Activated CD8-positive, alpha-beta memory T cell treated with anti-CD3 and anti-CD28 coated beads, Interleukin-2, amount 50 U/mL, for 48 hours (primary cell): ENCODE results near the gene KRTAP3-2.
"Not testable (repeated sequence)": the region's sequence is repeated elsewhere in the genome, so short reads cannot be mapped to it uniquely, and the experiment has no call there.

Experiments
- DNase-seq: peaks from one replicate; pipeline ENCODE4 v3.0.0-alpha.2; 2020

KRTAP3-2 gene

DNA sequence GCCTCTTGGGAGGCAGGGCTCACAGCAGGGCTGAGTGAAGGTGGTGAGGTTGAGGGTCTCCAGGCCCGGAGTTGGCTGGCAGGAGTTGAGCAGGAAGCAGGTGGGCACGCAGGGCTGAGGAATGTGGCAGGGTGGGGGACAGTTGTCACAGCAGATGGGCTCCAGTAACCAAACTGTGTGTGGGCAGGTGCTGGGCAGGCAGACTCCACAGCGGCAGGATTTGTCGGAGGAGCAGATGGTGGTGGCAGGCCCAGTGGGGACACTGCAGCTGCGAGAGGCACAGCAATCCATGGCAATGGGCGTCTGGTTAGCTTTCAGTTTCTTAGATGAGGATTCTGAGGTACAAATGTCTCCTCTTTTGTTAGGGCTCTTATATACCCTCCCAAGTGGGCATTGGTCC is at the start of gene KRTAP3-2:
KRTAP3-2 (minus strand) TSS at position 344 of the 400 bp plus-strand sequence; CDS start at position 291, 53 bp downstream.
- not testable (repeated sequence) for DNase-seq

DNA sequence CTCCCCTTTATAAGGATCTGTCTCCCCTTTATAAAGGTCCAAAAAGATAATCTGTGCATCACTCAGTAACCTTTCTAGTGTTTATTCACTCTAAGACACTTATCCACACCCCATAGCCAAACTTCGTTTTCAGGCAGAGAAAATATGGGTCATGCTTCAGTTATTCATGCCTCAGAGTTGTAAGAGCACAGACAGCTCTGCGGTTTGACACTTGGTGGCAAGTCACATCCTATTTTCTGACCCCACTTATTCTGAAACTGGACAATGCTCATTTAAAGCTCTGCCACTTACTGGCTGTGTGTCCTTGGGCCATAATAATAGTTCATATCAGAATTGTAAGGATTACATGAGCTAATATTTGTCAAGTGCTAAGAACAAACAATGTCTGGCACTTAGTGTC is 49.4 kb upstream of the KRTAP3-2 start:
- no peak for DNase-seq

DNA sequence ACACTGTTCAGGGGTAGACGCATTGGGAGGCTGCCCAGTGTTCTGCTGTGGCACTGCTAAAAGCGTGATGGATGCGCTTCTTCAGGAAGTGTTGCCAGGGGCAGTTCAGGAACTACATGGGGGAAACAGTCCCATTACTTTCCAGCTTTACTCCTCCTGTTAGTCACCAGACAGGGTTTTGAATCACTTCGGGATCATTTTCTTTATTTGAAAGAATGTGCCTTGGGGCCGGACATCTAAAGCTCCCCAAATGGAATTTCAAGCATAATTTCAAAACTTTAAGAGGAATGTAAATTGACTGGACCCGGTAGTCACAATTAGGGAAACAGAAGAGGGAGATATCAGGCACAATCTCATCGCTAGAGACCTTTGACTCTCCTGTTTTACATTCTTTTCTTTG is 48.7 kb upstream of the KRTAP3-2 start:
- DNase-seq = no peak

DNA sequence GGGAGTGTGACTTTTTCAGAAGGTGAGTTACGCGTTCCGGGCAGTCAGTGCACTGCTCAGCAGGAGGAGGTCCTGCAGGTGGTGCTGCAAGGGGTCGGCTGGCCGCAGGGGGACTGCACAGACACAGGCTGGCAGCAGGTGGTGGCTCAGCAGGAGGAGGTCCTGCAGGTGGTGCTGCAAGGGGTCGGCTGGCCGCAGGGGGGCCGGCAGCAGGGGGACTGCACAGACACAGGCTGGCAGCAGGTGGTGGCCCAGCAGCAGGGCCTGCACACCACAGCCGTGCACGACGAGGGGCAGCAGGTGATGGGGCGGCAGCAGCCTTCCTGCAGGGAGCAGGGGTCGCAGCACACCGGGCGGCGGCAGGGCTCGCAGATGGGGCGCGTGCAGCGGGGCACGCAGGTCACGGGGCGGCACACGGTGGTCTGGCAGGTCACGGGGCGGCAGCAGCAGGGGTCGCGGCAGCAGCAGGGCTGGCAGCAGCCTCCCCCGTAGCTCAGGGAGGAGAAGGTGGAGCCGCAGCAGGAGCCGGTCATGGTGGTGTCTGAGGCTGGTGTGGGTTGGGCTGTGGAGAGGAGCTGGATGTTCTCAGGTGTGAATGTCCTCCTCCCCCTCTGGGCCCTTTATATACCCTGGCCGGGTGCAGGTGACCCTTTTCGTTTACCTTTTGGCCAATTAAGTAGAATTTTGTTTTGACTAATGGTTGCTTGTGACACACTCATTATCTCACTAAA is 47.2 kb upstream of the KRTAP3-2 start, which contains the start of gene KRTAP2-1:
KRTAP2-1 (minus strand) TSS at position 582 of the 731 bp plus-strand sequence; CDS start at position 533, 49 bp downstream.
- not testable (repeated sequence) for DNase-seq

DNA sequence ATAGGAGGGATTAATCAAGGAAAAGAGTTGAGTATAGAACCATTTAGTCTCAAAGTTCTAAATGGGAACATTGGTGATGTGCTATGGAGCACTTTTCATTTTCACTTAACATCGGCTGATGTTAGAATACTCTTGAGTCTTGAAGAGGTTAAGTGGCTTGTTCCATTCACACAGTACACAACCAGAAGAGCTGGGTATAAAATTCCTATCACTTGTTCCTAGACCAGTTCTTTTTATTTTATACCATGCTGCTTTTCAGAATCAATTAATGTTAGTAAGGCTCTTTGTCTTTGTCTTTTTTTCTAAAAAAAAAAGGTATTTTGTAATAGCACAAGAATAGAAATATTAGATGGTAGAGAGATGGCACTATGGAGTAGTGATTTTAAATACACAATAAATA is 43.2 kb upstream of the KRTAP3-2 start:
- no peak for DNase-seq

DNA sequence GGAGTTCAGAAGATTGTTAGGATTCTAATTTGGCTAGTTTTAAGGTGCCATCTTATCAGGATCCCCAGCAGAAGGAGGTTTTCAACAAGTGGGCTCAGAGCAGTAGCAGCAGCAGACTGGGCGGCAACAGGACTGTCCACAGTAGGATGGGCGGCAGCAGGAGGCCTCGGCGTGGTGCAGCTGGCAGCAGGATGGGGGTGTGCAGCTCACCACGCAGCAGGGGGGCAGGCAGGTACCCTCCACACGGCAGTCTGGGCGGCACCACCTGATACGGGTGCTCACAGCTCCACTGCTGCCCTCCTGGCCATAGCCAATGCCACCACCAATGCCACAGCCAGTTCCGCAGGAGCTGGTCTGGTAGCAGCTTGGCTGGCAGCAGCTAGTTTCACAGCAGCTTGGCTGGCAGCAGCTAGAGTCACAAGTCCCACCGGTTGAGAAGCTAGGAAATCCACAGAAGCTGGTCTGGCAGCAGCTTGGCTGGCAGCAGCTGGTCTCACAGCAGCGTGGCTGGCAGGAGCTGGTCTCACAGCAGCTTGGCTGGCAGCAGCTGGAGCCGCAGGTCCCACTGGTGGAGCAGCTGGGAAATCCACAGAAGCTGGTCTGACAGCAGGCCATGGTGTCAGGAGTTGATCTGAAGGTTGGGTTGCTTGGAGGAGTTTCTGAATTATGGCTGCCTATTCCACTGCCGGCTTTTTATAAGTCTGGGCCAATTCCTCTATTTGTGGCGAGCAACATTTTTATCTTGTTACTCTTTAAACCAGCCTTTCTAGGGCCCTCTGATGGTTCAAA is 41.3 kb upstream of the KRTAP3-2 start, which contains the start of gene KRTAP1-1:
KRTAP1-1 (minus strand) TSS at position 668 of the 789 bp plus-strand sequence; CDS start at position 615, 53 bp downstream.
- DNase-seq = not testable (repeated sequence)

DNA sequence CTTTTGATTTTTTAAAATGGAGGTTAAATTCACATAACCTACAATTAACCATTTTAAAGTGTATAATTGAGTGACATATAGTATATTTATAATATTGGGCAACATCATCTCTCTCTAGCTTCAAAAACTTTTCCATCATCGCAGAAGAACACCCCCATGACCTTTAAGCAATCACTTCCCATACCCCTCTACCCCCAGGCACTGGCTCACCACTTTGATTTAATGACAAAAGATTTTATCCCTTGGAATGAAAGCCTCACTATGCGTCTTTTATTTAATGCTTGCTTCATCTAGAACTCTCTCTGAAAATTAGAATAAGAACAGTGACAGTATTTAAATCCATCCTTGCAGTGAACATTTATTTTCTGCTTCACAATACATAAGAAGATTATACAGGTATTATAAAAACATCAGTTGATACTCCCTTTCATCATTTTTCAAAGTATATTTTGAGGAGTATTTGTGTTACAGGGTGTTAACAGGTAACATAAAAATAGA is 38.2 kb upstream of the KRTAP3-2 start:
- DNase-seq = no peak

DNA sequence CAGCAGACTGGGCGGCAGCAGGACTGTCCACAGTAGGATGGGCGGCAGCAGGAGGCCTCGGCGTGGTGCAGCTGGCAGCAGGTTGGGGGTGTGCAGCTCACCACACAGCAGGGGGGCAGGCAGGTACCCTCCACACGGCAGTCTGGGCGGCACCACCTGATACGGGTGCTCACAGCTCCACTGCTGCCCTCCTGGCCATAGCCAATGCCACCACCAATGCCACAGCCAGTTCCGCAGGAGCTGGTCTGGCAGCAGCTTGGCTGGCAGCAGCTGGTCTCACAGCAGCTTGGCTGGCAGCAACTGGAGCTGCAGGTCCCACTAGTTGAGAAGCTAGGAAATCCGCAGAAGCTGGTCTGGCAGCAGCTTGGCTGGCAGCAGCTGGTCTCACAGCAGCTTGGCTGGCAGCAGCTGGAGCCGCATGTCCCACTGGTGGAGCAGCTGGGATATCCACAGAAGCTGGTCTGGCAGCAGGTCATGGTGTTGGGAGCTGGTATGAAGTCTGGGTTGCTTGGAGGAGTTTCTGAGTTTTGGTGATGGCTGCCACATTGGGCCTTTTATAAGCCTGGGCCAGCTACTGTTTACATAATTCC is 34.7 kb upstream of the KRTAP3-2 start, which contains the start of gene KRTAP1-3:
KRTAP1-3 (minus strand) TSS at position 529 of the 590 bp plus-strand sequence; CDS start at position 476, 53 bp downstream.
- not testable (repeated sequence) for DNase-seq

DNA sequence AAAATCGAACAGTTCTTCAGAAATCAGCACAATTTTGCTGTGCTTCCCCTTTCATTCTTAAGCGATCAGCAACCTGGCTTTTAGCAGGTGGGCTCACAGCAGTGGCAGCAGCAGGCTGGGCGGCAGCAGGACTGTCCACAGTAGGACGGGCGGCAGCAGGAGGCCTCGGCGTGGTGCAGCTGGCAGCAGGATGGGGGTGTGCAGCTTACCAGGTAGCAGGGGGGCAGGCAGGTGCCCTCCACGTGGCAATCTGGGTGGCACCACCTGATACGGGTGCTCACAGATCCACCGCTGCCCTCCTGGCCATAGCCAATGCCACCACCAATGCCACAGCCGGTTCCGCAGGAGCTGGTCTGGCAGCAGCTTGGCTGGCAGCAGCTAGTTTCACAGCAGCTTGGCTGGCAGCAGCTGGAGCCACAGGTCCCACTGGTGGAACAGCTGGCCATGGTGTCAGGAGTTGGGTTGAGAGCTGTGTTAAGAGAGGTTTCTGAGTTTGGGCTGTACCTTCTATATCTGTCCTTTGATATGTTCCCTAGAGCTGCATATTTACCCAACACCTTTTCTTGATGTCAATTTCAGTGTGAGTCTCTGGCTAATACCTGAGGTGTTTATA is 30.0 kb upstream of the KRTAP3-2 start, which contains the start of gene KRTAP1-4:
KRTAP1-4 (minus strand) TSS at position 563 of the 613 bp plus-strand sequence; CDS start at position 446, 117 bp downstream.
- no peak for DNase-seq

DNA sequence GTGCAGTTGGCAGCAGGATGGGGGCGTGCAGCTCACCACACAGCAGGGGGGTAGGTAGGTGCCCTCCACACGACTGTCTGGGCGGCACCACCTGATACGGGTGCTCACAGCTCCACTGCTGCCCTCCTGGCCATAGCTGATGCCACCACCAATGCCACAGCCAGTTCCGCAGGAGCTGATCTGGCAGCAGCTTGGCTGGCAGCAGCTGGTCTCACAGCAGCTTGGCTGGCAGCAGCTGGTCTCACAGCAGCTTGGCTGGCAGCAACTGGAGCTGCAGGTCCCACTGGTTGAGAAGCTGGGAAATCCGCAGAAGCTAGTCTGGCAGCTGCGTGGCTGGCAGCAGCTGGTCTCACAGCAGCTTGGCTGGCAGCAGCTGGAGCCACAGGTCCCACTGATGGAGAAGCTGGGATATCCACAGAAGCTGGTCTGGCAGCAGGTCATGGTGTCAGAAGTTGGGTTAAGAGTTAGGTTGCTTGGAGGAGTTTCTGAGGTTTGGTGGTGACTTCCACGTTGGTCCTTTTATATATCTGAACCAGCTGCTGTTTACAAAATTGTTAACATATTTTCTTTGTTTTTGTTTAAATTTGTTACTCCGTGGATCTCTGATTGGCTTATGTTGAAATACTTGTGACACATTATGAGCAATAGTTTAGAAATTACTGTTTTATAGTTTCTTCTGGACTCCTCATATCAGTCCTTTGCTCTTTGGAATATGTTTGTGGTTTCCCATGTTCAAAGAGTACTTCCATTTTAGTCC is 27.2 kb upstream of the KRTAP3-2 start, which contains the start of gene KRTAP1-5:
KRTAP1-5 (minus strand) TSS at position 494 of the 757 bp plus-strand sequence; CDS start at position 441, 53 bp downstream.
- DNase-seq = no peak

DNA sequence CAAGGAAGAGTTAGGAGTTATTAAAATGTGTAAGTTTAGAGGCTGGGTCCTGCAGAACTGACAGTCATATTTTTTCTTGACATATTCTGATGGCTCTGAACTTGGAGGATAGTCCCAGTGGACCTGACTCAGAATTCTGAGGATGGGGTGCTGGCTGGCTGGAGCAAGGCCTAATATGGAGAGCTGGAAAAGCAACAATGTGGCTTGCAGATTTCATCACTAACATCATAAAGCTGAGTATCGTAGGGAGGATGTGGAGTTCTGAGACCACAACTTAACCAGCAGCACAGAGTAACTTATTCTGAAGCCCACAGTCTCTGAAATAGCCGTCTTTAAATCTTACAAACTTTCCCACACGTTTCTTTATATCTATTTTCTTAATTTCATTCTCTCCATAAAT is 25.0 kb upstream of the KRTAP3-2 start:
- no peak for DNase-seq

DNA sequence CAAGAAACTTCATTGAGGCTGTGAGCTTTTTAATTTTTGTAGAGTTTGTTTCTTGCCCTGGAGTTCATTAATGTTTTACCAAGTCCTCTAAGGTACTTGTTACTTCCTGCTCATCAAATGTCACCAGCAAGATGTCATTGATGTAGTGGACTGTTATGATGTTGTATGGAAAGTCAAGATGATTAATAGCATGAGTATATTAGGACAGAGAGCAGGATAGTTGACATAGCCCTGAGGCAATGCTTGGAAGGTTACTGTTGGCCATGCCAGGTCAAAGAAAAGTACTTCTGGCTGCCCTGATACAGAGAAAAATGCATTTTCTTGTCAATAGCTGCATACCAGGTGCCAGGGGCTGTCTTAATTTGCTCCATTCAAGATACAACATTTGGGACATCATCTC is 20.6 kb upstream of the KRTAP3-2 start:
- DNase-seq = no peak

DNA sequence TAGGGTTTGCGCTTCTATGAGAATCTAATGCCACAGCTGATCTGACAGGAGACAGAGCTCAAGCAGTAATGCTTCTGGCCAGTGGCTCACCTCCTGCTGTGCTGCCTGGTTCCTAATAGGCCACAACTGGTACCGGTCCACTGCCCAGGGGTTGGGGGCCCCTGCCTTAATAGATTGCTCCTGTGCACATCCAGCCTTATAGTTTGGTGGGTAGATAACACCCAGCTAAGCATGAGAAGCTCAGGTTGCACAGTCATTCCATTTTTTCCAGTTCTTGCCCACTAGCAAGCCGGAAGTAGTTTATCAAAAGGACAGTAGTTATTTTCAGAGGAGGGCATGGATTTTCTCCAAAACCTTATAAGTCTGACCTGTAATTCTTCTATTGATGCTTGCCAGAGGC is 19.7 kb upstream of the KRTAP3-2 start:
- DNase-seq = no peak

DNA sequence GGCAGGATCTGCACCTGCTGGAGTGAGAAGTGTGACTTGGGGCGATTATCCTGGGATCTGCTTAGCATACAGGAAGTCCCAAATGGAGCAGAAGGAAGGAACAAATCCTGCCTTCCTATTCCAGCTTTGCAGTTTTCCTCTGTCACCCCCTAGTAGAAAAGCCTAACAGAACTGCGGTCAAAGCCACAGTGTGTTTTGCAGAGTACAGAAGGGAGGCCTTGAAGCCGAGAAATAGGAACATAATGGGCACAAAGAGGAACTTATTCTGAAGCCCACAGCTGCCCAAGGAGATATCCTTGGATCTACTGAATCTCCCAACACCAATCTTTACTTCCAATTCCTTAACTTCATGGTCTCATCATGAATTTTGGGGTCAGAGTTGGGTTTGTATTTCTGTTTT is 18.8 kb upstream of the KRTAP3-2 start:
- no peak for DNase-seq

DNA sequence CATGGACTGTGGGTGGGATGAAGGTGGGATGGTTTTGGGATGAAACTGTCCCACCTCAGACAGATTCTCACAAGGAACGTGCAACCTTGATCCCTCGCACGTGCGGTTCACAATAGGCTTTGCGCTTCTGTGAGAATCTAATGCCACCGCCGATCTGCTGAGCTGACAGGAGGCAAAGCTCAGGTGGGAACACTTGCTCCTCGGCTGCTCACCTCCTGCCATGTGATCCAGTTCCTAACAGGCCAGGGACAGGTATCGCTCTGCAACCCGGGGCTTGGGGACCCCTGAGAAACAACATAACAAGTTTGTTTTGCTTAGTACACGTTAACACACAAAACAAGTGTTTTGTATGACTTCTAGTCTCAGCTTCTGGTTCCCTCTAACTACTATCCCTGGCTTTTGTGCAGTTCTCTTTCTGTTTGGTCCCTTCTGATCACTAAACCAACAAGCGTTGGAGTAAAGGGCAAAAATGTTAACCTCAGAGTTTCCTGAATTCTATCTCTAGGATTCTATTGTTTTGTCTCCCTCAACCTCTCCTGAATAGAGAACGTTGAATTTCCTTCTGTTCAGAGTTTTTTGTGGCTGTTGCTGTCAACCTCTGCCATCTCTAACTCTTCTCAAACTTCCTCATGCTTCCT is 17.0 kb upstream of the KRTAP3-2 start:
- DNase-seq = no peak

DNA sequence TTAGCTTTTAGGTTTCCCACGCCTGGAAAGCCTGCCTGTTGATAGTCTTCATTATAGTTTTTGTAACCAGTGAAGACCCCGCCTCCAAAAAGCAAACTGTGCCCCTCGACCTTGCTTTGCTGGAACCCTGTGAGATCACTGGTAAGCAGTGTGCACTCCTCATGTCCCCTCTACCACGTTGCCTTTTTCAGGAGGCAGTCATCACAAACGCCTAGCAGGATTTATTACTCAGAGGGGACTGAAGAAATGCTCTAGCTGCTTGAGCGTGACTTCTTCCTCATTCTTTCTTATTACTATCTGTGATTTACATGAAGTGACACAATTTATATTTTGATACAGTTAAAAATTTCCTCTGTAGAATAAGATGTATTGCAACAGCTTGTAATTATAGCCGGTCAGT is 15.7 kb upstream of the KRTAP3-2 start:
- DNase-seq = no peak

DNA sequence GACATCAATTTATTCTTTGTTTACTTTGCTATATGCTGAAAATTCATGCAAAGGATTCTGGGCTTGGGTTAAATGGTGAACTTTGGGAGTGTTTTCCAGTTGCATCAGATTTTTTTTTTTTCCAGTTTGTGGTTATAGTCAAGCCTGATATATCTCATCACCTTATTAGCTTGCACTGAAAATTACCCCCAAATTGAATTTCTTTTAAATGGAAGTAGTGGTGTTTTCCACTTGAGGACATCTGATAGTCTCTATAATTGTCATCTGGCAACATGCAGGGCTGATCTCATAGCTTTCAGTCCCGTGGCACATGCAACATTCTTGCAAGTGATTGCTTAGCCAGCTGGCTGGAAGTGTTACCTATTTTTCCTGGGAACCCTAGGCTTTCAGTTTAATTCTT is 13.9 kb upstream of the KRTAP3-2 start:
- DNase-seq = no peak

DNA sequence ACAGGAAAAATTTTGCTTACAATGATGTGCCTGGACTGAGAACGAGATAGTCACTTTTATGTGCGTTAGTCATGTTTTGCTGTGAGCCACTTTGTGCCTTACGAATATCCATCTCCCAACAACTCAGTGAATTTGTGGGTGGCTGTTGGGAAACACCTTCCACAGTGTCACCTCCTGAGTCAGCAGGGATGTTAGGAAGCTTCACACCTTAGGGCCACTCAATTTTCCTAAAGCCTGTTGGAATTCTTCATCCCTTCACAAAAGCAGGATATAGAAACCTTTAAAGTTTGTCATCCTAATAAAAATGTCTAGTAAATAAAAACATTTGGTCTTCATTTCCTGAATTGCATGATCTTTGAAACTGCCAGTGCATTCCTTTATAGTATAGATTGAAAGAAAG is 13.5 kb upstream of the KRTAP3-2 start:
- no peak for DNase-seq

DNA sequence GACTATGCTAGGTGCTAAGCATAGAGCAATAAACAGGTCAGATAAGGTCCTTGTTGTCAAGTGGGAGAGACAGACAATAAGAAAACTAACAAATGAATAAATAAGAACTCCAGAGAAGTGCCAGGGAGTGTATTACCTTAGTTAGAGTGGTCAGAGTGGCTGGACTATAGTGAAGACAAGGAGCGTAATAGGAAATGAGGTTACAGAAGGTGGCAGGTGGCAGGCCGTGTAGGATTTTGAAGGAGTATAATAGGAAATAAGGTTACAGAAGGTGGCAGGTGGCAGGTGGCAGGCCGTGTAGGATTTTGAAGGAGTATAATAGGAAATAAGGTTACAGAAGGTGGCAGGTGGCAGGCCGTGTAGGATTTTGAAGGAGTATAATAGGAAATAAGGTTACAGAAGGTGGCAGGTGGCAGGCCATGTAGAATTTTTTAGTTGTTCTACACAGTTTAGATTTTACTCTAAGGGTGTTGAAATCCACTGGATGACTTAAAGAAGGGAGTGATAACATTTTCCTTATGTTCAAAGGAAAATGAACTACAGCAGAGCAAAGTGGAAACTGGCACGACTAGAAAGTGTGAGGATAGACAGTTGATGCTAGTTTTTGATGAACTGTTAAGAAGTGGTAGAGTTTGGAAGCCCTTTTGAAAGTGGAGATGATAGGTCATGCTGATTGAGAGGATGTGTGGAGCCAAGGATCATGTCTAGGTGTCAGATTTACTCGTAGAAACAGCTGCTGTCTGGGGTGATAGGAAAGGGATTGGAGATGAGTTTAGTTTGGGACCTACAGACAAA is 12.8 kb upstream of the KRTAP3-2 start:
- DNase-seq = no peak

DNA sequence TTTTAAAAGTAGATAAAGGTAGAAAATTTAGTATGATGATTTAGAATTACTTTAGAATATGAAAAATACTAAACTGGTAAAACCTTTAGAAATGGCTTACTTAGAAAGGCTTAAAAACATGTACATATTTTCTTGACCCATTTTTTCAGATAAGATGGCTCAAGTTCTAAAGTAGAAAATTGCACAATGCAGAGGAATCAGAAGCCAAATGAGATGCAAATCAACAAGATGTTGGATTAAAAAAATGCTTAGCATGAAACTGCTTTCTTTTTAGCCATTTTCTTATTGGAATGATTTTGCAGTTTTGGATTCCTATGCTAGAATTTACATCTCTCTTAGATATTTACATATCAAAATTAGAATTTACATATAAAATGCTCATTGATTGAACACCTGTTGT is 10.7 kb upstream of the KRTAP3-2 start:
- no peak for DNase-seq
